OCI-LY1 (cell line): ENCODE data around the gene DGKG.

Source experiments
- CTCF ChIP-seq: fragments of 200-600 bp; sonication (generic), shearing (Covaris generic); IDR thresholded peaks from 2 replicates; pipeline ENCODE4 v1.5.1; 2017; ENCODE audit warnings: mild to moderate bottlenecking, antibody characterized with exemption, low read length, moderate library complexity, mixed read lengths
- EZH2 ChIP-seq: fragments of 200-600 bp; sonication (generic), shearing (Covaris generic); IDR thresholded peaks from 2 replicates; pipeline ENCODE4 v1.8.0; 2017; ENCODE audit warnings: borderline replicate concordance, mixed run types, mild to moderate bottlenecking, antibody characterized with exemption, low read length, moderate library complexity, mixed read lengths

- peak; percentile 62 for TF ChIP-seq CTCF
- TF ChIP-seq EZH2: no peak
Measured at GRCh38 chr3:186268616-186269448, 93.2 kb downstream of the DGKG start.
